Measurements from ENCODE around the gene MGARP.
"Not testable (repeated sequence)": the region's sequence is repeated elsewhere in the genome, so short reads cannot be mapped to it uniquely, and the experiment has no call there.

DNA sequence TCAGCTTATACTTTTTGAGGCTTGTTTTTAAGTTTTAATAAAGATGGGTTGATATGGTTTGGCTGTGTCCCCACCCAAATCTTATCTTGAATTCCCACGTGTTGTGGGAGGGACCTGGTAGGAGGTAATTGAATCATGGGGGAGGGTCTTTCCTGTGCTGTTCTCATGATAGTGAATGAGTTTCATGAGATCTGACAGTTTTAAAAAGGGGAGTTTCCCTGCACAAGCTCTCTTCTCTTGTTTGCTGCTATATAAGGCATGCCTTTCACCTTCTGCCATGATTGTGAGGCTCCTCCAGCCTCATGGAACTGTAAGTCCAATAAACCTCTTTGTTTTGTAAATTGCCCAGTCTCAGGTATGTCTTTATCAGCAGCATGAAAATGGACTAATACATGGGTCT, 42.0 kb upstream of the MGARP start:
- TF ChIP-seq, protein P1, sequence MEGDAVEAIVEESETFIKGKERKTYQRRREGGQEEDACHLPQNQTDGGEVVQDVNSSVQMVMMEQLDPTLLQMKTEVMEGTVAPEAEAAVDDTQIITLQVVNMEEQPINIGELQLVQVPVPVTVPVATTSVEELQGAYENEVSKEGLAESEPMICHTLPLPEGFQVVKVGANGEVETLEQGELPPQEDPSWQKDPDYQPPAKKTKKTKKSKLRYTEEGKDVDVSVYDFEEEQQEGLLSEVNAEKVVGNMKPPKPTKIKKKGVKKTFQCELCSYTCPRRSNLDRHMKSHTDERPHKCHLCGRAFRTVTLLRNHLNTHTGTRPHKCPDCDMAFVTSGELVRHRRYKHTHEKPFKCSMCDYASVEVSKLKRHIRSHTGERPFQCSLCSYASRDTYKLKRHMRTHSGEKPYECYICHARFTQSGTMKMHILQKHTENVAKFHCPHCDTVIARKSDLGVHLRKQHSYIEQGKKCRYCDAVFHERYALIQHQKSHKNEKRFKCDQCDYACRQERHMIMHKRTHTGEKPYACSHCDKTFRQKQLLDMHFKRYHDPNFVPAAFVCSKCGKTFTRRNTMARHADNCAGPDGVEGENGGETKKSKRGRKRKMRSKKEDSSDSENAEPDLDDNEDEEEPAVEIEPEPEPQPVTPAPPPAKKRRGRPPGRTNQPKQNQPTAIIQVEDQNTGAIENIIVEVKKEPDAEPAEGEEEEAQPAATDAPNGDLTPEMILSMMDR (conservative IDR thresholded peaks at IDR 0.05; ENCODE audit: low read length) = not testable (repeated sequence)
- TF ChIP-seq EZH2phosphoT487 (IDR thresholded peaks at IDR 0.05; ENCODE audit: borderline replicate concordance) = not testable (repeated sequence)

Data from Loucy (cell line).